SU-DHL-6 (cell line): ENCODE data around the gene NCKIPSD.

Experiments
- H2AFZ ChIP-seq: fragments of 200-600 bp; sonication (generic); 2 replicates; pipeline ENCODE4 v1.6.1; 2014; ENCODE audit warnings: low read depth, mild to moderate bottlenecking, moderate library complexity, mixed read lengths, antibody characterized with exemption, low read length; ENCODE audit not compliant: severe bottlenecking
- H3F3A ChIP-seq: fragments of 200-600 bp; shearing (Covaris generic); 2 replicates; pipeline ENCODE4 v1.6.0; 2016; ENCODE audit warnings: antibody characterized with exemption, mild to moderate bottlenecking; ENCODE audit not compliant: insufficient read depth
- H3K27ac ChIP-seq: fragments of 200-600 bp; sonication (generic); 2 replicates; pipeline ENCODE4 v1.5.1; 2016; ENCODE audit warnings: low read depth, mild to moderate bottlenecking, low read length, moderate library complexity, mixed read lengths
- H3K27me3 ChIP-seq: fragments of 200-600 bp; sonication (generic), shearing (Covaris generic); 2 replicates; pipeline ENCODE4 v1.6.0; 2014; ENCODE audit warnings: mild to moderate bottlenecking, low read length
- H3K36me3 ChIP-seq: fragments of 200-600 bp; sonication (generic); 2 replicates; pipeline ENCODE4 v1.6.1; 2014; ENCODE audit warnings: mild to moderate bottlenecking, low read length, mixed read lengths
- H3K4me2 ChIP-seq: fragments of 300-600, 200-600 bp; shearing (Covaris generic), sonication (generic); 2 replicates; pipeline ENCODE4 v1.6.0; 2014; ENCODE audit warnings: low read length, low read depth, mild to moderate bottlenecking; ENCODE audit not compliant: poor library complexity, severe bottlenecking
- H3K4me3 ChIP-seq: fragments of 200-600 bp; sonication (generic); 2 replicates; pipeline ENCODE4 v1.5.1; 2014; ENCODE audit warnings: antibody characterized with exemption, low read length, mild to moderate bottlenecking, mixed read lengths; ENCODE audit not compliant: insufficient read depth, poor library complexity, severe bottlenecking
- H3K79me2 ChIP-seq: fragments of 200-600 bp; sonication (generic); 2 replicates; pipeline ENCODE4 v1.6.1; 2014; ENCODE audit warnings: mild to moderate bottlenecking, low read length, moderate library complexity; ENCODE audit not compliant: insufficient read depth
- H3K9ac ChIP-seq: fragments of 200-600 bp; sonication (generic); 2 replicates; pipeline ENCODE4 v1.7.0; 2014; ENCODE audit warnings: mild to moderate bottlenecking, low read length
- H3K9me2 ChIP-seq: fragments of 200-600 bp; sonication (generic); replicated peaks from 2 replicates; pipeline ENCODE4 v1.6.1; 2014; ENCODE audit warnings: low read length; ENCODE audit not compliant: insufficient read depth
- H3K9me3 ChIP-seq: fragments of 200-600 bp; sonication (generic); 2 replicates; pipeline ENCODE4 v1.6.1; 2014; ENCODE audit warnings: low read length, mixed read lengths; ENCODE audit not compliant: insufficient read depth
- H4K20me1 ChIP-seq: fragments of 200-600 bp; sonication (generic); 2 replicates; pipeline ENCODE4 v1.6.1; 2014; ENCODE audit warnings: low read depth, mild to moderate bottlenecking, antibody characterized with exemption, low read length, moderate library complexity, mixed read lengths
- EZH2phosphoT487 ChIP-seq: fragments of 200-600 bp; sonication (generic), shearing (Covaris generic); conservative IDR thresholded peaks from 2 replicates; pipeline ENCODE4 v1.6.1; 2018; ENCODE audit warnings: mild to moderate bottlenecking, antibody characterized with exemption, low read length, moderate library complexity, mixed read lengths
- TF ChIP-seq, protein P1 (sequence below): fragments of 200-600 bp; sonication (generic); IDR thresholded peaks from one replicate; pipeline ENCODE4 v1.5.1; 2017; ENCODE audit warnings: antibody characterized with exemption, mild to moderate bottlenecking, low read length, moderate library complexity; ENCODE audit not compliant: insufficient read depth, poor library complexity, severe bottlenecking

The NCKIPSD gene

DNA sequence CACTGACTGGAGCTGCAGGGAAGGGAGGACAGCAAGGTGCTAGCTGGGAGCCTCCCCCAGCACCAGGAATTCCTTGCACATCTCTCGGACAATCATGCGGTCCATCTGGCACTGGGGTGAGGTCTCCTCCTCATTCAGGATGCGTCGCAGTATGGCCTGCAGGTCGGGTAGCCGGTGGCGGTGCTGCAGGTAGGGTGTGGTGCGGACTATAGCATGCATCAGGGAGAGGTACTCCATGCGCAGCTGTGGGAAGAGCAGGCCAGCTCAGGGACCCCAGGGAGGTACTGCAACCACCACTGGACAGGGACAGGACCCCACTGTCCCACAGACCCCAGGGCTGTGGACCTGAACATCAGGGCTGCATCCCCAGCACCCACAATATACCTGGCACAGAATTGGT is 11.2 kb downstream of the NCKIPSD start:
- Histone ChIP-seq H4K20me1 (no peaks in the 10 kb centered on the region), H3K9me2 (no peaks in the 10 kb centered on the region), H3K36me3 (no peaks in the 10 kb centered on the region), H3F3A (no peaks in the 10 kb centered on the region), H3K9me3 (no peaks in the 10 kb centered on the region), H2AFZ (no peak overlapping the region), H3K4me3 (no peak overlapping the region), H3K4me2 (no peak overlapping the region), H3K79me2 (no peaks in the 10 kb centered on the region), H3K27me3 (no peaks in the 10 kb centered on the region), H3K27ac (no peak overlapping the region), H3K9ac (no peak overlapping the region)
- TF ChIP-seq EZH2phosphoT487 = no peak
- TF ChIP-seq, protein P1, sequence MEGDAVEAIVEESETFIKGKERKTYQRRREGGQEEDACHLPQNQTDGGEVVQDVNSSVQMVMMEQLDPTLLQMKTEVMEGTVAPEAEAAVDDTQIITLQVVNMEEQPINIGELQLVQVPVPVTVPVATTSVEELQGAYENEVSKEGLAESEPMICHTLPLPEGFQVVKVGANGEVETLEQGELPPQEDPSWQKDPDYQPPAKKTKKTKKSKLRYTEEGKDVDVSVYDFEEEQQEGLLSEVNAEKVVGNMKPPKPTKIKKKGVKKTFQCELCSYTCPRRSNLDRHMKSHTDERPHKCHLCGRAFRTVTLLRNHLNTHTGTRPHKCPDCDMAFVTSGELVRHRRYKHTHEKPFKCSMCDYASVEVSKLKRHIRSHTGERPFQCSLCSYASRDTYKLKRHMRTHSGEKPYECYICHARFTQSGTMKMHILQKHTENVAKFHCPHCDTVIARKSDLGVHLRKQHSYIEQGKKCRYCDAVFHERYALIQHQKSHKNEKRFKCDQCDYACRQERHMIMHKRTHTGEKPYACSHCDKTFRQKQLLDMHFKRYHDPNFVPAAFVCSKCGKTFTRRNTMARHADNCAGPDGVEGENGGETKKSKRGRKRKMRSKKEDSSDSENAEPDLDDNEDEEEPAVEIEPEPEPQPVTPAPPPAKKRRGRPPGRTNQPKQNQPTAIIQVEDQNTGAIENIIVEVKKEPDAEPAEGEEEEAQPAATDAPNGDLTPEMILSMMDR = no peak

GRCh38 chr3:48672522-48672921 is 13.2 kb downstream of the NCKIPSD start:
- Histone ChIP-seq H3K9me3 (no peaks in the 10 kb centered on the region), H3K9me2 (no peaks in the 10 kb centered on the region), H2AFZ (no peak overlapping the region), H3K27me3 (no peaks in the 10 kb centered on the region), H3K79me2 (no peaks in the 10 kb centered on the region), H3F3A (no peaks in the 10 kb centered on the region), H3K27ac (no peak overlapping the region), H3K36me3 (no peaks in the 10 kb centered on the region), H3K9ac (no peak overlapping the region), H3K4me2 (no peak overlapping the region), H4K20me1 (no peaks in the 10 kb centered on the region), H3K4me3 (no peak overlapping the region)
- TF ChIP-seq EZH2phosphoT487 = no peak
- TF ChIP-seq, protein P1 = no peak

DNA sequence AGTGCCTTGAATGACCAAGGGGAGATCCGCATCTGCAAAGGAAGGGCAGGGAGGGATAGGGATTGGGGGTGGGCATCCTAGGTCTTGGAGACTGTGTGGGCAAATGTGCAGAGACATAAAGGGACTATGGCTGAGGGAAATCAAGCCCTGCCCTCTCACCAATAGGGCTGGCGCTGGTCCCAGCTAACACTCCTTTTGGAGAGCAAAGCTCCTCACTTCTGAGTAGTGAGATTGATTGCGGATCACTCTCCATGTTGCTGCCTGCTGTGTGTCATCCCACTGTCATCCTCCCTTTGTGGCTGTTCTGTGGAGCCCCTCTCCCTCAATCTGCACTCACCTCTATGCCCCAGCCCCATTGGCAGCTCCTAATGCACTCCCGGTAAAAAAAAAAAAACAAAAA is 20.8 kb downstream of the NCKIPSD start:
- H3K27me3 ChIP-seq = no peaks in the 10 kb centered on the region
- H3K4me2 ChIP-seq = no peak overlapping the region
- no peaks in the 10 kb centered on the region for H3K9me3 ChIP-seq
- no peaks in the 10 kb centered on the region for H3F3A ChIP-seq
- H2AFZ ChIP-seq = no peak overlapping the region
- H4K20me1 ChIP-seq = no peaks in the 10 kb centered on the region
- no peaks in the 10 kb centered on the region for H3K36me3 ChIP-seq
- H3K79me2 ChIP-seq = no peaks in the 10 kb centered on the region
- H3K27ac ChIP-seq = no peak overlapping the region
- no peak overlapping the region for H3K4me3 ChIP-seq
- no peaks in the 10 kb centered on the region for H3K9me2 ChIP-seq
- no peak for TF ChIP-seq EZH2phosphoT487
- TF ChIP-seq, protein P1 = no peak
- no peak overlapping the region for H3K9ac ChIP-seq

DNA sequence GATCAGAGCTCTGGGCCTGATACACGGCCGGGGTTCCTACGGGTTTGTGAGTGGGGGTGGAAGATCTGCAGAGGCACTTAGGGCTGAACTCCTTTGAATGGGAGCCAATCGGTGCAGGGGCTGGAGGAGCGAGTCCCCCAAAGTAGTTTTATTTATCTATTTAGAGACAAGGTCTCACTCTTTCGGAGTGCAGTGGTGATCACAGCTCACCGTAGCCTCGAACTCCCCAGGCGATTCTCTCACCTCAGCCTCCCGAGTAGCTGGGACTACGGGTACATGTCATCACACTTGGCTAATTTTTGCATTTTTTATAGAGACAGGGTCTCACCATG is 21.4 kb downstream of the NCKIPSD start:
- TF ChIP-seq EZH2phosphoT487 = no peak
- TF ChIP-seq, protein P1 = no peak
- Histone ChIP-seq H3K79me2 (no peaks in the 10 kb centered on the region), H3K9me2 (no peaks in the 10 kb centered on the region), H4K20me1 (no peaks in the 10 kb centered on the region), H3K27me3 (no peaks in the 10 kb centered on the region), H3K27ac (no peak overlapping the region), H3K9ac (no peak overlapping the region), H3F3A (no peaks in the 10 kb centered on the region), H3K36me3 (no peaks in the 10 kb centered on the region), H3K4me2 (peak overlapping the region; percentile 19), H3K4me3 (no peak overlapping the region), H2AFZ (no peak overlapping the region), H3K9me3 (no peaks in the 10 kb centered on the region)
